ENCODE data around the gene DNM3. TPM values are rescaled to one million over a fixed set of nuclear protein-coding genes. Genes with fewer than 3 reads are reported as not detected.
"Not testable (repeated sequence)": the region's sequence is repeated elsewhere in the genome, so short reads cannot be mapped to it uniquely, and the experiment has no call there.

DNM3 gene
- total RNA-seq, 2 experiments from 2014 or later = 1.6 to 1.8 TPM

DNA sequence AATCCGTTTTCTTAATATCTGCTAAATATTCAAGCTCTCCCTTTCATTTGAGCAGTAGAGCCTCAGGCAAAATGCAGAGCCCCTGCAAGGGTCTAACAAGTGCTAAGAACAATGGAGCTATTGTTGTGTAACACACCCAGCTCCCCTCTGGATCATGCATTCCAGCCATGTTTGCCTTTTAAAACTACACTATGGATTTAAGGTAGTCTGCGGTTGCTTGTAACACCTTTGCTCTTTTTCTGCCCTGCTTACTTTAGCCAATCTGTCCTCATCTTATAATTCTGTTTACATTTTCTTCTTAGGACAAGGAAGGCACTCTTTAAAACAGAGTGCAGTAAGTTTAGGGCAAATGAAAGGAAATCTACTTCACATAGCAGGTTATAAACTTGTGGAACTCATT is 519.2 kb downstream of the DNM3 start:
- no peaks in the 10 kb centered on the region for H3K9me3 ChIP-seq (ENCODE audit: control insufficient read depth in 1 of 2, insufficient read depth in 1 of 2, low read length in 2 of 2)
- Mint-ChIP-seq H3K36me3 (ENCODE audit: low read depth) (no peaks in the 10 kb centered on the region), H3K27ac (peak overlapping the region; percentile 62), H3K4me1 (ENCODE audit: low read depth) (peaks cover 16% of the 10 kb centered on the region), H3K27me3 (no peaks in the 10 kb centered on the region), H3K4me3 (peak overlapping the region; percentile 16), H3K9me3 (no peaks in the 10 kb centered on the region)
- H3K4me3 ChIP-seq (ENCODE audit: low read length) = no peak overlapping the region
- no peaks in the 10 kb centered on the region for H3K36me3 ChIP-seq (ENCODE audit: insufficient read depth, low read length)
- DNase-seq (no peak), ATAC-seq (ENCODE audit: poor library complexity) (no peak)
- CTCF ChIA-PET = interaction anchor here (0.9 to 1.0 kb wide), 2 partner anchors 19 to 39 kb away, joined by 3 read pairs; no protein-coding TSS in a partner anchor
- TF ChIP-seq CTCF (IDR thresholded peaks at IDR 0.05) = no peak
- intact Hi-C loops (cut with DNase I, micrococcal nuclease) = no loop called here
- H3K27ac ChIP-seq (ENCODE audit: low read depth in 1 of 2, low read length in 2 of 2) = peak overlapping the region in 1 of 2 donors; percentile 26
- POLR2A ChIA-PET = interaction anchor here (1.5 to 3.3 kb wide), 5 partner anchors 13 to 179 kb away, joined by 3 to 43 read pairs (median 24); no protein-coding TSS in a partner anchor
- H3K4me1 ChIP-seq (ENCODE audit: insufficient read depth, low read length) = peaks cover 25% of the 10 kb centered on the region
- no peaks in the 10 kb centered on the region for H3K27me3 ChIP-seq (ENCODE audit: control insufficient read depth in 1 of 2, insufficient read depth in 2 of 2, low read length in 2 of 2)

- CTCF ChIA-PET = no interaction called here
- POLR2A ChIA-PET = interaction anchor here (1.5 to 3.2 kb wide), 3 partner anchors 14 to 34 kb away, joined by 3 to 43 read pairs (median 4); no protein-coding TSS in a partner anchor
- no peak for ATAC-seq (ENCODE audit: poor library complexity)
- H3K4me3 ChIP-seq (ENCODE audit: low read length) = no peak overlapping the region
- no peaks in the 10 kb centered on the region for H3K9me3 Mint-ChIP-seq
- H3K36me3 ChIP-seq (ENCODE audit: insufficient read depth, low read length) = no peaks in the 10 kb centered on the region
- H3K27ac ChIP-seq (ENCODE audit: low read depth in 1 of 2, low read length in 2 of 2) = peak overlapping the region in 1 of 2 donors; percentile 26
- no peaks in the 10 kb centered on the region for H3K27me3 Mint-ChIP-seq
- no peaks in the 10 kb centered on the region for H3K9me3 ChIP-seq (ENCODE audit: control insufficient read depth in 1 of 2, insufficient read depth in 1 of 2, low read length in 2 of 2)
- H3K27ac Mint-ChIP-seq = peak overlapping the region; percentile 62
- H3K36me3 Mint-ChIP-seq (ENCODE audit: low read depth) = no peaks in the 10 kb centered on the region
- no peak overlapping the region for H3K4me3 Mint-ChIP-seq
- H3K27me3 ChIP-seq (ENCODE audit: control insufficient read depth in 1 of 2, insufficient read depth in 2 of 2, low read length in 2 of 2) = no peaks in the 10 kb centered on the region
- peaks cover 25% of the 10 kb centered on the region for H3K4me1 ChIP-seq (ENCODE audit: insufficient read depth, low read length)
- DNase-seq = no peak
- intact Hi-C loops (cut with DNase I, micrococcal nuclease) = no loop called here
- no peak for TF ChIP-seq CTCF (IDR thresholded peaks at IDR 0.05)
- H3K4me1 Mint-ChIP-seq (ENCODE audit: low read depth) = peaks cover 12% of the 10 kb centered on the region
Observed at GRCh38 chr1:172360985-172361384, 519.7 kb downstream of the DNM3 start.

- Mint-ChIP-seq H3K27me3 (no peaks in the 10 kb centered on the region), H3K9me3 (peaks cover 8% of the 10 kb centered on the region), H3K27ac (no peak overlapping the region), H3K4me1 (ENCODE audit: low read depth) (no peaks in the 10 kb centered on the region), H3K4me3 (no peak overlapping the region), H3K36me3 (ENCODE audit: low read depth) (peaks cover 16% of the 10 kb centered on the region)
- POLR2A ChIA-PET = no interaction called here
- no peaks in the 10 kb centered on the region for H3K27me3 ChIP-seq (ENCODE audit: control insufficient read depth in 1 of 2, insufficient read depth in 2 of 2, low read length in 2 of 2)
- DNase-seq (no peak), ATAC-seq (ENCODE audit: poor library complexity) (no peak)
- intact Hi-C loops (cut with DNase I, micrococcal nuclease) = no loop called here
- H3K4me3 ChIP-seq (ENCODE audit: low read length) = no peak overlapping the region
- H3K4me1 ChIP-seq (ENCODE audit: insufficient read depth, low read length) = peaks cover 15% of the 10 kb centered on the region
- H3K27ac ChIP-seq (ENCODE audit: low read depth in 1 of 2, low read length in 2 of 2) = no peak overlapping the region
- CTCF ChIA-PET = no interaction called here
- no peak for TF ChIP-seq CTCF (IDR thresholded peaks at IDR 0.05)
- no peaks in the 10 kb centered on the region for H3K36me3 ChIP-seq (ENCODE audit: insufficient read depth, low read length)
- peaks cover 0 to 15% of the 10 kb centered on the region in 2 experiments for H3K9me3 ChIP-seq (ENCODE audit: control insufficient read depth in 1 of 2, insufficient read depth in 1 of 2, low read length in 2 of 2)
Observed at GRCh38 chr1:172363852-172364251, 522.6 kb downstream of the DNM3 start.

GRCh38 chr1:172371646-172372045 is 530.3 kb downstream of the DNM3 start:
- Mint-ChIP-seq H3K36me3 (ENCODE audit: low read depth) (peaks cover 15% of the 10 kb centered on the region), H3K4me1 (ENCODE audit: low read depth) (peaks cover 11% of the 10 kb centered on the region)
- H3K36me3 ChIP-seq (ENCODE audit: insufficient read depth, low read length); ATAC-seq (ENCODE audit: poor library complexity); H3K27me3 Mint-ChIP-seq; intact Hi-C loops (cut with DNase I, micrococcal nuclease); POLR2A ChIA-PET; H3K27me3 ChIP-seq (ENCODE audit: control insufficient read depth in 1 of 2, insufficient read depth in 2 of 2, low read length in 2 of 2); H3K9me3 Mint-ChIP-seq; H3K4me3 ChIP-seq (ENCODE audit: low read length); H3K27ac Mint-ChIP-seq; H3K4me1 ChIP-seq (ENCODE audit: insufficient read depth, low read length); H3K27ac ChIP-seq (ENCODE audit: low read depth in 1 of 2, low read length in 2 of 2); DNase-seq; H3K4me3 Mint-ChIP-seq: not testable (repeated sequence)
- H3K9me3 ChIP-seq (ENCODE audit: control insufficient read depth in 1 of 2, insufficient read depth in 1 of 2, low read length in 2 of 2) = peaks cover 0 to 13% of the 10 kb centered on the region in 2 experiments
- CTCF ChIA-PET = interaction anchor here (1.5 kb wide), 1 partner anchor 12 kb away, joined by 3 read pairs; no protein-coding TSS in a partner anchor

All from CD4-positive, alpha-beta T cell (primary cell).